Activated B cell treated with CpG ODN at 0.5 μM for 24 hours (primary cell): Measurements from ENCODE around the gene PIM3. TPM values are rescaled to one million over a fixed set of nuclear protein-coding genes. Genes with fewer than 3 reads are reported as not detected.

Source experiments
- ATAC-seq: fragments of 200-7000 bp; cut with Tn5 transposase; one replicate; pipeline ENCODE4 v1.10.0; 2021; ENCODE audit warnings: low read depth, mild to moderate bottlenecking, moderate library complexity
- CTCF ChIA-PET: fragments of 350-600 bp; sonication (Branson Sonifier 250); formaldehyde crosslinking; loops from one replicate; lab custom pipeline; 2021; ENCODE audit warnings: antibody characterized with exemption; lab: Charles Lee
- POLR2A ChIA-PET: fragments of 350-600 bp; sonication (Branson Sonifier 250); formaldehyde crosslinking; loops from one replicate; lab custom pipeline; 2021; ENCODE audit warnings: antibody characterized with exemption; lab: Charles Lee
- DNase-seq: peaks from one replicate; pipeline ENCODE4 v3.0.0; 2022
- H3K27ac Mint-ChIP-seq: one replicate; pipeline ENCODE4 v1.8.0; 2020; ENCODE audit warnings: mixed read lengths
- H3K27me3 Mint-ChIP-seq: one replicate; pipeline ENCODE4 v1.8.0; 2021; ENCODE audit warnings: mixed read lengths
- H3K36me3 Mint-ChIP-seq: one replicate; pipeline ENCODE4 v1.8.0; 2021; ENCODE audit warnings: low read depth, mixed read lengths
- H3K4me1 Mint-ChIP-seq: one replicate; pipeline ENCODE4 v1.8.0; 2021; ENCODE audit warnings: mixed read lengths
- H3K4me3 Mint-ChIP-seq: one replicate; pipeline ENCODE4 v1.8.0; 2020; ENCODE audit warnings: mild to moderate bottlenecking, mixed read lengths
- H3K9me3 Mint-ChIP-seq: one replicate; pipeline ENCODE4 v1.8.0; 2020; ENCODE audit warnings: mixed read lengths
- CTCF ChIP-seq: fragments of 200-600 bp; IDR thresholded peaks from one replicate; pipeline ENCODE4 v1.8.0; 2022; ENCODE audit warnings: antibody characterized with exemption, mild to moderate bottlenecking
- intact Hi-C: fragments of 100-400 bp; cut with micrococcal nuclease; formaldehyde crosslinking; loops from one replicate; pipeline ENCODE4 v1.15.1; 2024
- total RNA-seq: library from RNA; stranded (reverse); gene quantifications from 2 replicates; pipeline ENCODE4 v1.2.3, GENCODE V29; 2022

The PIM3 gene
- total RNA-seq, 1 donor from 2014 or later: 91.7 TPM

GRCh38 chr22:49992921-49993648 lies 32.5 kb downstream of the PIM3 start:
- ChIA-PET CTCF (interaction anchor here (1.0 to 5.7 kb wide), 10 partner anchors 9 to 62 kb away, joined by 3 to 62 read pairs (median 7); no protein-coding TSS in a partner anchor), POLR2A (interaction anchor here (1.2 to 4.3 kb wide), 9 partner anchors 10 to 68 kb away, joined by 3 to 41 read pairs (median 5); partner anchors contain the start of gene PIM3)
- no peaks in the 10 kb centered on the region for H3K36me3 Mint-ChIP-seq
- peaks cover 13% of the 10 kb centered on the region for H3K4me1 Mint-ChIP-seq
- intact Hi-C loops: loop anchor here (1.0 to 2.0 kb wide), 6 partner anchors 16 to 226 kb away; partner anchors contain the start of gene PIM3
- H3K4me3 Mint-ChIP-seq: peak overlapping the region; percentile 41
- peak overlapping the region; percentile 54 for H3K27ac Mint-ChIP-seq
- H3K9me3 Mint-ChIP-seq: peaks cover 5% of the 10 kb centered on the region
- TF ChIP-seq CTCF: no peak
- peak; percentile 61 for DNase-seq
- ATAC-seq: peak; percentile 98
- H3K27me3 Mint-ChIP-seq: no peaks in the 10 kb centered on the region

- intact Hi-C loops: loop anchor here (1.0 to 2.0 kb wide), 6 partner anchors 17 to 227 kb away; partner anchors contain the start of gene PIM3
- ChIA-PET POLR2A (interaction anchor here (1.3 to 4.3 kb wide), 8 partner anchors 11 to 69 kb away, joined by 3 to 41 read pairs (median 6); no protein-coding TSS in a partner anchor), CTCF (interaction anchor here (1.0 to 5.7 kb wide), 10 partner anchors 8 to 68 kb away, joined by 3 to 62 read pairs (median 7); no protein-coding TSS in a partner anchor)
- Mint-ChIP-seq H3K4me3 (no peak overlapping the region), H3K9me3 (peaks cover 5% of the 10 kb centered on the region), H3K4me1 (peaks cover 17% of the 10 kb centered on the region), H3K27ac (no peak overlapping the region), H3K27me3 (no peaks in the 10 kb centered on the region), H3K36me3 (no peaks in the 10 kb centered on the region)
- ATAC-seq: no peak
- no peak for TF ChIP-seq CTCF
- no peak for DNase-seq
These were observed 33.2 kb downstream of the PIM3 start for GRCh38 chr22:49993649-49994360.

- ChIA-PET POLR2A (interaction anchor here (2.3 to 4.3 kb wide), 2 partner anchors 12 to 62 kb away, joined by 6 to 41 read pairs; no protein-coding TSS in a partner anchor), CTCF (interaction anchor here (1.2 to 5.7 kb wide), 7 partner anchors 8 to 69 kb away, joined by 3 to 62 read pairs (median 8); no protein-coding TSS in a partner anchor)
- Mint-ChIP-seq H3K4me1 (peaks cover 20% of the 10 kb centered on the region), H3K27ac (no peak overlapping the region), H3K9me3 (peaks cover 5% of the 10 kb centered on the region), H3K4me3 (no peak overlapping the region), H3K36me3 (no peaks in the 10 kb centered on the region), H3K27me3 (no peaks in the 10 kb centered on the region)
- no peak for ATAC-seq
- no peak for DNase-seq
- TF ChIP-seq CTCF: no peak
- intact Hi-C loops: no loop called here
These were observed 33.9 kb downstream of the PIM3 start for GRCh38 chr22:49994361-49995040.

DNA sequence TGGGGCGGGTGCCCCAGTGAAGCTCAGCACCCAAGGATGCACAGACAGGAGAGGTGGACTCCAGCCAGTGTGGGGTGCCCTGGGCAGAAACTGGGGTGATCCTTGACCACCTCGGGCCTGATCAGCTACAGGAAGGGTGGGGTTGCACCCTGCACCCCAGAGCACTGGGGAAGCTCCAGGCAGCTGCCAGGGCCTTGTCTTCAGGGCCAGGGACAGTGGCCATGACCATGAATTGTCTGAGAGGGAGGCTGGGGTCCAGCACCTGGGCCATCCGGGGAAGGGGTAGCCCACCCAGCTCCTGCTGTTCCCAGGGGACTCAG lies 34.4 kb downstream of the PIM3 start:
- intact Hi-C loops: no loop called here
- Mint-ChIP-seq H3K4me3 (no peak overlapping the region), H3K27me3 (no peaks in the 10 kb centered on the region), H3K27ac (no peak overlapping the region), H3K36me3 (no peaks in the 10 kb centered on the region), H3K9me3 (peaks cover 5% of the 10 kb centered on the region), H3K4me1 (peaks cover 20% of the 10 kb centered on the region)
- POLR2A ChIA-PET: interaction anchor here (4.3 kb wide), 1 partner anchor 63 kb away, joined by 41 read pairs; no protein-coding TSS in a partner anchor
- ATAC-seq (no peak), DNase-seq (no peak)
- no peak for TF ChIP-seq CTCF
- CTCF ChIA-PET: interaction anchor here (2.6 to 5.7 kb wide), 4 partner anchors 12 to 64 kb away, joined by 8 to 62 read pairs (median 22); no protein-coding TSS in a partner anchor
